Stimulated activated CD4-positive, alpha-beta T cell treated with anti-CD3 and anti-CD28 coated beads, TNF-alpha, amount 100 ng/mL, for 24 hours (primary cell): ENCODE data around the gene TPD52L1.

ENCODE experiments used
- DNase-seq, 3 experiments: peaks; one replicate each; pipeline ENCODE4 v3.0.0-alpha.2; 2020; ENCODE audit warnings: low read depth in 3 of 3

TPD52L1 gene

DNA sequence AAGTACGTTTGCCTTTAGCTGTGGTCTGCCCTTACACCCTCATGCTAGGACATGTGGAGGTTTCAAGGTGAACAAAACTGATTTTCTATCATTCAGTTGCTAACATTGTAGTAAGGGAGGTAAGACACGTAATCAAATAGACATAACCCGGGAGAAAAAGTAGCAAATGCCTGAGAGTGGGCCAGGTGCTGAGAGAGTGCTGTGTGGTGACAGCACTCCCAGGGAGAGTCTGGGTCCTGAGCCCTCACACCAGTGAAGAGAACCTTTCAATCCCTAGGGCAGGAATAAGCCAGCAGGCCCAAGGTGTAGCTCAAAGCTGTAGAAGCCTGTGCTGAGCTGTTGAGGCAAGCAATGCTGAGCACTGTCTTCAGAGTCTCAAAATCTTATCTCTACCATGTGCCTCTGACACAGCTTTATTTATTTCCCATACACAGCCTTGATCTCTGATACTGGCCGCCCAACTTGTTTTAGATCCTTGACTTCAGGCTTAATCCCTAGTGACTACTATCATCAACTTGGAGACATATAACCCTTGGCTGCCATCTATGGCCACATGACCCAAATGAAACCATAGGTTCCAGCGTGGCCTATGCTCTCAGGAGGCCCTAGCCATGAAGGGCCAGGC lies 55.2 kb downstream of the TPD52L1 start:
- no peak for DNase-seq

DNA sequence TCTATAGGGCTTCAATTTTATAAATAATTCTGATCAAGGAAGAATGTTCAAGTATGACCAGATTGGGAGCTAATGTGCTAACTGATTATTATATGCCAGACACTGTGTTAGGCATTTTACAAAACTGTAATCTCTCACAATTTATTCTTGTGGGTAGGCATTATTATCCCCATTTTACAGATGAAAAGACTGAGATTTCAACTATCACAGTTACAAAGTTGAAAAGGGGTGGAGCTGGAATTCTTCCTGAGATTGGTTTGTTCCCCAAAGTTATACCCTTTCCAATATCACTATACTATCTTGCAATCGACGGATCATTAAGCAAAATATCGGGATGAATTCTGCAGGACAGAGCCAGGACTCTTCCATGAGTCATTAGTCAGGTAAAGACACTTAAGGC lies 57.1 kb downstream of the TPD52L1 start:
- no peak for DNase-seq

DNA sequence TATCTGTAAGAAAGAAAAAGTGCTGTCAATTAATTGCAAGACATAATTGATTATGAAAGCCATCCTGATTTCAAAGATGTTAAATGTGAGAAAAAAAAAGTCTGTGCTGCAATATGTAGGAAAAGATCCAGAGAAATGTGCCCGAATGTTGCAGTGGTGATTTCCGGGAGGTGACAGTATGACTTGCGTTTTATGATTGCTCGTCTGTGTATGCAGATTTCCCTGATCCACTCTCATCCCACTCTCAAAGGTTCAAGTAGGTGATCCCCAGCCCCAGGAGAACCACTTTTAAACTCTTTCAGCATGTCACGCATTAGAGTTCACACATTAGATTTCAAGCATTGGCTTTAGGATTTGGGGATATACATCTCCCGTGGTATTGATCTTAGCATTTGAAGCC lies 57.8 kb downstream of the TPD52L1 start:
- DNase-seq, result no peak

DNA sequence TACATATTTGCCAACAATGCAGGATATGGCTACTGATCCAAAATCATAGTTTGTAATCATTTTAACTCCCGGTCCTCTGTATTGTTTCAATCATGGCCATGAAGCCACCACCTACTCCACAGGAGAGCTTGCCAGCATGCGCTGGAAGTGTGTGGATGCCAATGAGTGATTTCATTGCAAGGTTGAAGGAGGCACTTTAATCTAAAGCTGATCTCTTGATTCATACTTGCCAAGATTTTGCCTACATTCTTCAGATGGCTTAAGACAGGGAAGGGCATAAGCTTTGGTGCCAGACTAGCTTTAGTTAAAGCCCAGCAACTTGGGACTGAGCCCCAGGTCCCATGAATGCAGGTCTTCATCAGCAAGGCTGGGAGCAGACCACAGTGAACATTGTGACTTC lies 58.8 kb downstream of the TPD52L1 start:
- no peak for DNase-seq

DNA sequence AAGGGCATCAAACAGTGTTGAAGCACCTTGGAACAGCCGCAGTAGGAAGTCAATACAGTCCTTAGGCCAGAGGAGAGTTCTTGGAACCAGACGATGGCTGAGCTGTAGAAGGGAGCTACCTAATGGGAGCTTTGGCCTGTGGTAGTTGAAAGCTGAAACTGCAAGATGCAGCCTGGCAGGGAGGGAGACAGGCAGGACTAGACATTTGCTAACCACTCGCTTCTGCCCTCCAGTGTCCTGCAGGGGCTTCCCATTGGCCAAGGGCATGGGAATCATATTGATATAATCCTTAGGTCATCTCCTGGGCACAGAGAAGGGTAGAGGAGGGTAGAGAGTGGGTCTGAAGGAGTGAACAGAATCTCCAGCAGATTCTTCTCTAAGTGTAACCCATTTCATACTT lies 60.4 kb downstream of the TPD52L1 start:
- no peak for DNase-seq

DNA sequence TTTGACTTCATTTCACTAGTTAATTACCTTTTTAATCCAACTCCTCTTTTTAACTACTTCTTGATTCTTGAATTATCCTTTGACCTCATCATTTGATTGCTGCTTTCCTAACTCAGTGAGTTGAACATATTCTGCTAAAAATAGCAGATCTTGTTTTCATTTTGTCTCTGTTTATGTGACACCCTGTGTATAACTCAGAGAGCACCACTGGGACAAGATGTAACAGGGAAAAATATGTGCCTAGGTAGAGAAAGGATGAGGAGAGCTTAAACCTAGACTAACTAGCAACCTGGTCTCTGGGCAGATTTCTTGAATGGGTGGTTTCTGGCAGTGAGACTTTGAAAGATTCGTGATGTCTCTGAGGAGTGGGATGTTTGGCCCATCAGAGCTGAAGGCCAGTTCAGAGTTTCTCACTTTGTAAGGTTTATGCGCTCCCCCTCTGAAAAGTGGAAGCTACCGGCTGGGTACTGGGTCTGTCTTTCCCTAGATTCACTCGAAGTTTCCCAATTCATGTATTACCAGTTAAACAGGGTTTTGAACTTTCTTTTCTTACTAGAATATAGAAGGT lies 61.8 kb downstream of the TPD52L1 start:
- DNase-seq, result no peak

DNA sequence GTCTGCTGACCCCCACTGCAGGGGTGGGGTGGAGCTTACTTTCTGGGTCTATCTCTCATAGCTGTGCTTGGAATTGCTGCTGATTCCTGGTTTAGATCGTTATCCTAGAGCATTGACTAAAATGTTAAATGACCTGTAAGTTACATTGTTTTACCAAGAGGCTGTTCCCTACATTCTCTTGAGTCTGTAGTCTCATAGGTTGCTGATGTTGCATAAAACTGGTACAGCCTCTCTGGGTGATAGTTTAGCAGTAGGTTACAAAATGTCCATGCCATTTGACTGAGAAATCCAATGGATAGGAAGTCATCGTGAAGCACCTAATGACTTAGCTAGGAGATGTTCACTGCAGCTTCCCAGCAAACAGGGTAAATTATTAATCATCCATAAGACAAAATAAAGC lies 62.4 kb downstream of the TPD52L1 start:
- DNase-seq, result no peak

DNA sequence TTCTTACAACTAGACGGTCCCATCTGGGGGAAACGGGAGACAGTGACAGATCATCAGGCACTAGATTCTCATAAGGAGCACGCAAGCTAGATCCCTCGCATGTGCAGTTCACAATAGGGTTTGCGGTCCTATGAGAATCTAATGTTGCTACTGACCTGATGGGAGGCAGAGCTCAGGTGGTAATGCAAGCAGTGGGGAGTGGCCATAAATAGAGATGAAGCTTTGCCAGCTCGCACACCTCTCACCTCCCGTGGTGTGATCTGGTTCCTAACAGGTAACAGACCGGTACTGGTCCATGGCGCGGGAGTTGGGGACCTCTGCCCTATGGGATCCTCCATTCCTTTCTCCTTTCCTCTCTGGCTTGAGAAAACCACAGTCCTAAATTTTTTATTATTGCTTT lies 63.8 kb downstream of the TPD52L1 start:
- DNase-seq, result no peak

DNA sequence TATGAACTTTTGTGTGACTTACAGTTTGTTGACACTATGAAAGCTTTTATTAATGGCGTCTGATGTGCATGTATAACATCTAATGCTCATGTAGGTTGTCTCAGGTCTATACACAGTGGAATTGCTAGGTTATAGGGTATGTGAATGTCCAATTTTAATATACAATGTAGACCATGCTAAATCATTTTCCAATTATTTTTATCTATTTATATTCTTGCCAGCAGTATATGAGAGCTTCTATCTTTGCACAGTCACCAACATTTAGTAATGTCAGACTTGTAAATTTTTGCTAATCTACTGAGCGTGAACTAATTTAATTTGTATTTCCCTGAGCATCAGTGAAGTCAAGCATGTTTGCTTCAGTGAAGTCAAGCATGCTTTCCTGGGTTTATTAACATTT lies 64.4 kb downstream of the TPD52L1 start:
- DNase-seq, result no peak

DNA sequence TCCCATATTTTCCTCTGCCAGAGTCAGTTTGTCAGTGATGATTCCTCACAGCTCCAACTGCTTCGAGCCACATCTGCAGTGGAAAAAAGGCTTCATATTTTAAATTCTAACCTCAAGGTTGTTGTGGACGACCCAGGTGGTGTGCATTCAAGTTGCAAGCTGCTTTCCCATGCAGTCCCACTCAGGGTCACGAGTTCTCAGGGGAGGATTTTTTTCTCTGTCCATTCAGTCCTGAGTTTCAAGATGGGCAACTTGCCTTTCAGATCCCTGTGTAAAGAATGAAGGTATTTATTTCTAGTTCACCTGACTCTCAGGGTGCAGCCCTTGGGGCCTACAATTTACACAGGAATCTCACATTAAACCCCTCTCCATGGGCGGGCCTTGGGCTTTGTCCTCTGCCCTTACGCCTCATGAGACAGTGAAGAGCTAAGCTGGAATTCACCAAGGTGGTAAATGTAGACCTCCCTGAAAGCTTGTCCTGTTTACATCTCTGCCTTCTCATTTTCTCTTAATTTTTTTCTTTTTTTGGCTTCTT lies 65.9 kb downstream of the TPD52L1 start:
- no peak for DNase-seq

DNA sequence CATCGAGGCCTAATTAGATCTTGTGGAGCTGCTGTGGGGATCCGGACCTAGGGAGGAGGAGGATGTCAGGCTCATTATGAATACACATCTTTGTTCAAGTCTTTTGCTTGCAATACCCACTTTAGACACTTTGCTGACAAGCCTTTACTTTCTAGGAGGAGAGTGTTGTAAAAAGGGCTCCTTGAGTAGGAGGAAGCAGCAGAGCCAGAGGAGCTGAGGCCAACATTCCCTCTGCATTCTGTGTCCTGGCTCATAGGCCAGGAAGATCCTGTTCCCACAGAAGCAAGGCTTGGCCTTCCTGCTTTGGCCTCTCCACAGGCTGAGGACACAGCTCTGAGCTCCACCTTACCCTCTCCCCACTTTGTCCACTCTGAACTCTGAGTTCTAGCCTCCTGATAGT lies 67.1 kb downstream of the TPD52L1 start:
- no peak for DNase-seq

DNA sequence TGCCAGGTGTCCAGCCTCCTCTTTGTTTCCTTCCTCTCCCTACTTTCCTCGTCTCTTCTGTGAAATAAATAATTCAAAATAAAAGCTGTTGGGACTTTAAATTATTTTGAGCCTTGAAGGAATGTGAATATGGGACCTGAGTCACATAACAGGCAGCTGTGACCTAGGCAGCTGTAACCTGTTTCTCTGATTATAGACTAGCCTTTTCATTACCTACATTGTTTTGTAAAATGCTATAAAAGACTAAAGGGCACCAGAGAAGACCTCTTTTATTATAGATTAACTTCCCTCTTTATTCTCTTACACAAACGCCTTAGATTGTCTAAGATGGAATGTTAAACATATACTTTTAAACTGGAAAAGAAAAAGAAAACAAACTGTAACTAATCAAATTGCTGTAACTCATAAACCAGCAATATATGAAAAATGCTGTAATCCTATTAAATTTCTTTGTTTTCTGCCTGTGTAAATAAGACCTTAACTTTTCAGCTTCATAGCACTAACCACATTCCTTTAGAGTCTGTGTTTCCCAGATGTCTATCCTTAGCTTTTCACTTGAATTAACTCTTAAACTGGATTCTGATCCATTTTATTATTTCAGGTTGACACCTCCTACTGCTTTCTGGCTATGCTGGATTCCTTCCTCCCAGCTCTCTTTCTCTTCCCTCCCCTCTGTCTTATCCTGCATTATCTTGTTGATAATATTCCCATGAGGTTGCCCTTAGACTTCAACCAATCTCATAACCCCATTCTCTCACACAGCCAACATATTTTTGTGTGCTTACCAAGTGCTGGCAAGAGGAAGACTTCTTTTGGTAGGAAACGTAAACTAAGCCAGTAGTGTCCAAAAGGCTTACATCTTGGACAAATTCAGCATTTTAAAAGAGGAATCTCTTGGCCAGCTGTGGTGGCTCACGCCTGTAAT lies 69.2 kb downstream of the TPD52L1 start:
- DNase-seq, result no peak

DNA sequence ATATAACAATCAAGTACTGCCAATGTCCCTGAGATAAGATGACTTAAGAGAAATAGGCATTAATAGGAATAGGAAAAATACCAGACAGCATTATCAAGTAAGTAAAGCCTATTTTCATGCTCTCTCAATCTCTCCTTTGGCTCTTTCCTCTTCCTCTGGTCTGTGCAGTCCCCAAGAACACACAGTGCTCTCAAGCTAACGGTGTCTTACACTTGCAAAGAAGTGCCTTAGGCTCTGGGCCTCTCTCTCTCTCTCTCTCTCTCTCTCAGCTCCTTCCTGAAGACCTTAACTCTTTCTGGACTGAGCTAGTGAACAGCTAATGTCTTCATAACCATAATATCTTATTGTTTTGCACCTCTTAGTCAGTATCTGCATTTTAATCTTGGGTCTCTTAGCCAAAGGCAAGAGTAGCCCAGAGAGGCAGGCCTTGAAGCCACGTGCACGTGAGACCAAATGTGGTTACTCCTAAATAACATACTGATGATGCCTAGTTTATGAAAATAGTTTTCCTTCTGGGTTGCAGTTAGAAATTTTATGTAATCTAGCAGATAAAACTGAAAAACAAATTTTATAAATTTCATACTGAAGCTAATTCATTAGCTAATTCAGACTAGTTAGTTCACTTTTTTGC lies 70.8 kb downstream of the TPD52L1 start:
- DNase-seq, result no peak

DNA sequence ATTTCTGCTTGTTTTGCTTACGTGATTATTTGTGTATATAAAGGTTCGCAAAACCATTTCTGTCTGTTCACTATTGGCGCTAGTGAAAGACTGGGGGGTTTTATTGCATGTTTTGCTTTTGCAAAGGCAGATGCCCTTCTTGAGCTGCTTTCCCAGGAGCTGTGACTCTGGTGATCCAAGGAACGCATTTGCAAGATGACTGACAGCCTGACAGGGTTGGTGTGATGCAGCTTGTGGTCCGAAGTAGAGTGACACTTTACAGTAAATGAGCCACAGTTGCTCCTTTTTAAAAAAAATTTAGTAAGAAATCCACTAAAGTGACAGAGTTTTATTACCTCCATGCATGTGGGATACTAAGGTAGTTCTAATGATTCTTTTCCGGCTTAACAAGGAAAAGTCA lies 73.7 kb downstream of the TPD52L1 start:
- DNase-seq, result no peak

DNA sequence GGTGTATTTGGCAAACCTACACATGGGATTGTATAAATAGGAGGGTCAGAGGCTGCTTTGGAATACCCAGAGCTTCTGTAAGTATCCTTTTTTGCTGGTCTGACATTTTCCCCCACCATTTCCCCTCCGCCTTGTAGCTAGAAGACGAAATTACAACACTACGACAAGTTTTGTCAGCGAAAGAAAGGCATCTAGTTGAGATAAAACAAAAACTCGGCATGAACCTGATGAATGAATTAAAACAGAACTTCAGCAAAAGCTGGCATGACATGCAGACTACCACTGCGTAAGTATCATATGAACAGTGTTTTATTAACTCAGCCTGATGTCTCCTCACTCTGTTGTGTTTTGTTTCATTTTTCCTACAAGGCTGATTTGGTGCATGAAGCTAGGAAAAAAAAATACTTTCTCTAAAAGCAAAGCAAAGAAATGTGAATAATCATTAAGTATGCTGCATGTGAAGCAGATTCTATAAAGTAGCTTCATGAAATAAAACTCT lies 75.5 kb downstream of the TPD52L1 start:
- no peak for DNase-seq

DNA sequence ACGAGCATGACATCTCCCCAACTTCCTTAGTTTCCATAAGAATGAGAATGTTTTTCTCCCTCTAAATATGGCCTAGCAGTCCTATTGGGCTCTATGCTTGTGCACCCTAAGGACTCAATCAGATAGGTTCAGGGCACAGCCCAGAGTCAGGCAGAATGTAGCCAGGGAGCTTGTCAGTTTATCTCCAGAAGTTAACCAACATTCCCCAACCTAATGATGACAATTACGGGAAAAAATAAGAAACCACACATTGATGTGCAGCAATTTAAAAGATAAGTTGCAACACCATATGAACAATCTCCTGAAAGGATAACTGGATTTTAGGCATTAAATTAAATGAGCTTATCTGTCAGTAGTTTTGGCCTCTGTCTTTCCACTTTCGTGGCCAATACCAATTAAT lies 77.1 kb downstream of the TPD52L1 start:
- DNase-seq, result no peak

DNA sequence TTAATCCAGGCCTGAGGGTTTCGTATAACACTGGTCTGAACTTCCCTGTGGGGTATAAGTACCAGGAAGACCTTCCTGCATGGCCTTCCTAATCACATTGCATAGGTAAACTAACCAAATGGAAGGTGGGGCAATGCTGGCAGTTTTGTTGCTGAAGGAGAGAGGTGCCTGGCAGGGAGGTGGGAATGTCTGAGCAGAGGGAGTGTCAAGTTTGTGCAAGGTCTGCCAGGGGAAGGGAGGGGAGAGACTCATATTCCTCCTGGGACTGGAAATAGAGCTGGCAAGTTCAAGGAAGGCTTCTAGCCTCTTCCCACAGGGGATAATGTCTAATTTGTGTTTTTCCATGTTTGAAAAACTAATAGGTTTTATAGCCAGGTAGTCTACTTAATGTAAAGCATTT lies 77.6 kb downstream of the TPD52L1 start:
- no peak for DNase-seq

DNA sequence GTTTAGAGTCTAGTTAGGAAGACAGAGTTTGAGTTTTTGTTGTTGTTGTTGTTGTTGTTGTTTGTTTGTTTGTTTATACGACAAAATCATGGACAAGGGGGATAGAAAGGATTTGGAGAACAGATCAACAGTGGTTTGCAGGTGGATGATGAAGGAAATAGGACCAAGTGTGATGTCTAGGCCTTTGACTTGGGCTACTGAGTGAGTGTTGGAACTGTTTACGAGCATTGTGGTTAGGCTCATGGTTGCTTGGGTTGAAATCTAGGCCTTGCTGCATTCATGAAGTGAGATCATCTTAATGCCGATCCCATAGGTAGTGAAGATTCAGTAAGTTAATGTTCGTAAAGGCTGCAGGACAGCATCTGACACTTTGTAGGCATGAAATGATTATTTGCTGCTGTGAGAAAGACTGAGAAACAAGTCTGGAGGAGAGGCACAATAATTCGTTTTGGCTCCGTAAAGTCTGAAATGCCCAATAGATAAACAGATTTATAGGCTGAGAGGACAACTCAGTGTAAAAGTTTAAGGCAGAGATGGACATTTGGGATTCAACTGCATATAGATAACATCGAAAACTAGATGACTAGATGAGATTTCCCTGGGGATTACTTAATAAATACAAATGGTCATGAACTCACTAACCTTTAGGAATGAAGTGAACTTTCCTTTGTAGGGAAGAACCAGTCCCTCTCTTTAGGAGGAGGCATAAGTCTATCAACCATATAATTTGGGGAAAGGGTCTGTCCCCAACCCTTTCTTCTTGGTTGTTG lies 78.2 kb downstream of the TPD52L1 start:
- DNase-seq, result no peak

DNA sequence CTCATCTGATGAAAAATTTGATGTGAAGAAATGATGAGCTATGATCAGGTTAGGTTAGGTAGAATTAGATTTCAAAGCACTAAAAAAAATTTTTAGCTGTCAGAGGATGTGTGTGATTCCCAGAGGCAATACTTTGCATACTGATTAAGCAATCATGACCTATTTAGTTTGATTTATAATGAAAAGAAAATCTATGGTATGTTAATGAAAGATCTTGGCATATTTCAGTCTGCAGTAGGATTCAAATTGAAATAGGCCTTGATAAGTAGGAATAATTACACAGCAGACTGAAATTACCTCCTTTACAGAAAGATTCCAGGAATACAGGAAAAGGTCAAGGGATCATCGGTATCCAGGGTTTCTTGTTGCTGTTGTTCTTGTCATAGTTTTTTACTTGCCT lies 78.9 kb downstream of the TPD52L1 start:
- DNase-seq, result no peak

DNA sequence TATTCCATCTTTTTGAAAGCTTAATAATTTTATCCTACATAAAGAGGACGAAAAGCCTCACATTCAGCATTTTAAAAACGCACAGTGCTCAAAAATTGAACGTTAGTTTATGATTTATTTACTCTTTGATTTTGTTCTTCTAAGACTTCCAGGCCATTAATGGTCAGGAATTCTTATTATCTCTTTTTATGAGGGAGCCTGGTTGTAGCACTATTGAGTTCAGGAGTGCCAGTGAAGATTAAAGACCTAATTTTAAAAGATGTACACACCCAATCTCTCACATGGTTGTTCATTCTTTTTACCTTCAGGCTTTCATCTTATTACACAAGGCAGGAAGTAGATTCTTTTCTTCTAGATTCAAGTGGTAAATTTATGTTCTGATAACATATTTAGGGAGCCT lies 79.6 kb downstream of the TPD52L1 start:
- DNase-seq, result no peak

DNA sequence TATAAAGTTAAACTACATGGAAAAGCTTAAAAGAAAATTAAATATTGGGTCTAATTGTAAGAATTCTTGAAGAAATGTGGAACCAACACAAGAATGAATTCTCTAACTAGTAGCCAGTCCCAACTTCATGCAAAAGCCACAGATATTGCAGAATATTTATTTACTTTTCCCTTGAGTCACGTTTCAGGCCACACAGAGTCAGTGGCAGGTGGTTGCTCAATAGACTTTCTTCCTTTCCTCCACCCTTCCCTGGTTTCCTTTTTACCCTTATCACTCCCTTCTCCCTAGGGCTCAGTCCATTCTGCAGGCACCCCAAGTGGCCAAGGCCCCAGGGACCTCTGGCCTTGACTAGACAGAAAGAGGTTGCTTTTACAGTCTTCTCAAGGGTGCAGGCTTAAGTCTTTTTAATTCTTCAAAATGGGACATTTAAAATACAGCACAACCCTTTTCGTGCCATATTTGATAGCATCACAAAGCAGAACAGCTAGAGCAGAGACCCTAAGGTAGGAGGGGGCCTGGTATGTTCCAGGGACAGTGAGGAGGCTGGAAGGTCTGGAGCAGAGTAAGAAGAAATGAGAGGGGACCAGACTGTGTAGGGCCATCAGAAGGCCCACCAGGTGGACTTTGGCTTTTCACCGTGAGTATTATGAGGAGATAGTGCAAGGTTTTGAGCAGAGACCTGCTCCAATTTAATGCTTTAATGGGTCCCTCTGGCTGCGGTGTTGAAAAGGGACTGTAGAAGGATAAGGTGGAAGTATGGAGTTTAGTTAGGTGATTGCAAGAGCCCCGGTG lies 83.2 kb downstream of the TPD52L1 start:
- DNase-seq, result no peak
